Measurements from ENCODE around the gene PCDHGA8. TPM values are rescaled to one million over a fixed set of nuclear protein-coding genes. Genes with fewer than 3 reads are reported as not detected.
"Not testable (repeated sequence)": the region's sequence is repeated elsewhere in the genome, so short reads cannot be mapped to it uniquely, and the experiment has no call there.

The PCDHGA8 gene
- total RNA-seq, 1 experiment from 2014 or later: 0.32 TPM

GRCh38 chr5:141422742-141423291 is 30.4 kb downstream of the PCDHGA8 start:
- peaks cover 47% of the 10 kb centered on the region for H3K9me3 ChIP-seq (replicated peaks)
- no peak overlapping the region for H3K27ac ChIP-seq
- no peaks in the 10 kb centered on the region; the same call in 1 of the 2 replicates for H3K36me3 ChIP-seq
- no peaks in the 10 kb centered on the region for H3K27me3 ChIP-seq (replicated peaks)
- H3K4me1 ChIP-seq (replicated peaks): no peaks in the 10 kb centered on the region
- no peak overlapping the region for H3K4me3 ChIP-seq
- DNase-seq (ENCODE audit: low read depth in 1 of 2, low spot score in 2 of 2): no peak

- H3K9me3 ChIP-seq (replicated peaks): peaks cover 31% of the 10 kb centered on the region
- H3K27ac ChIP-seq: no peak overlapping the region
- no peak overlapping the region for H3K4me3 ChIP-seq
- no peak for DNase-seq (ENCODE audit: low read depth in 1 of 2, low spot score in 2 of 2)
- no peaks in the 10 kb centered on the region for H3K27me3 ChIP-seq (replicated peaks)
- H3K36me3 ChIP-seq: no peaks in the 10 kb centered on the region
- H3K4me1 ChIP-seq (replicated peaks): no peaks in the 10 kb centered on the region
Measured at GRCh38 chr5:141427783-141428426, 35.5 kb downstream of the PCDHGA8 start.

GRCh38 chr5:141430332-141431113 is 38.1 kb downstream of the PCDHGA8 start, which contains the start of gene PCDHGA12:
Gene PCDHGA12 (plus strand): TSS chr5:141430507. CDS start chr5:141430760, 253 bp downstream.
- H3K27ac ChIP-seq: no peak within 1 kb of the TSS
- H3K27me3 ChIP-seq (replicated peaks): no peaks in the 10 kb centered on the region
- H3K9me3 ChIP-seq (replicated peaks): peaks cover 29% of the 10 kb centered on the region
- no peak within 1 kb of the TSS for H3K4me3 ChIP-seq
- no peak for DNase-seq (ENCODE audit: low read depth in 1 of 2, low spot score in 2 of 2)
- H3K36me3 ChIP-seq: no peaks in the 10 kb centered on the region
- no peaks in the 10 kb centered on the region for H3K4me1 ChIP-seq (replicated peaks)

GRCh38 chr5:141431286-141431685 is 38.9 kb downstream of the PCDHGA8 start:
- no peak for DNase-seq (ENCODE audit: low read depth in 1 of 2, low spot score in 2 of 2)
- no peaks in the 10 kb centered on the region for H3K27me3 ChIP-seq (replicated peaks)
- no peaks in the 10 kb centered on the region for H3K4me1 ChIP-seq (replicated peaks)
- H3K27ac ChIP-seq: no peak overlapping the region
- no peaks in the 10 kb centered on the region for H3K36me3 ChIP-seq
- peaks cover 29% of the 10 kb centered on the region for H3K9me3 ChIP-seq (replicated peaks)
- no peak overlapping the region for H3K4me3 ChIP-seq

- not testable (repeated sequence) for H3K4me1 ChIP-seq (replicated peaks); H3K36me3 ChIP-seq; DNase-seq (ENCODE audit: low read depth in 1 of 2, low spot score in 2 of 2); H3K4me3 ChIP-seq; H3K27me3 ChIP-seq (replicated peaks); H3K27ac ChIP-seq
- peaks cover 26% of the 10 kb centered on the region for H3K9me3 ChIP-seq (replicated peaks)
Measured at GRCh38 chr5:141432308-141432707, 39.9 kb downstream of the PCDHGA8 start.

- not testable (repeated sequence) for H3K4me1 ChIP-seq (replicated peaks); H3K36me3 ChIP-seq; H3K4me3 ChIP-seq; H3K27ac ChIP-seq; H3K27me3 ChIP-seq (replicated peaks); DNase-seq (ENCODE audit: low read depth in 1 of 2, low spot score in 2 of 2)
- peaks cover 22% of the 10 kb centered on the region for H3K9me3 ChIP-seq (replicated peaks)
Measured at GRCh38 chr5:141432726-141433125, 40.3 kb downstream of the PCDHGA8 start.

GRCh38 chr5:141434006-141434405 is 41.6 kb downstream of the PCDHGA8 start:
- Histone ChIP-seq H3K36me3 (no peaks in the 10 kb centered on the region), H3K27me3 (replicated peaks) (no peaks in the 10 kb centered on the region), H3K4me3 (no peak overlapping the region), H3K4me1 (replicated peaks) (no peaks in the 10 kb centered on the region), H3K9me3 (replicated peaks) (peaks cover 19% of the 10 kb centered on the region), H3K27ac (no peak overlapping the region)
- DNase-seq (ENCODE audit: low read depth in 1 of 2, low spot score in 2 of 2): no peak

GRCh38 chr5:141437221-141437620 is 44.8 kb downstream of the PCDHGA8 start:
- DNase-seq (ENCODE audit: low read depth in 1 of 2, low spot score in 2 of 2): no peak

GRCh38 chr5:141439411-141440141 is 47.1 kb downstream of the PCDHGA8 start:
- no peak overlapping the region for H3K27ac ChIP-seq
- no peak for DNase-seq (ENCODE audit: low read depth in 1 of 2, low spot score in 2 of 2)

More at GRCh38 chr5:141437221-141437620, 44.8 kb downstream of the PCDHGA8 start:
- no peak overlapping the region for H3K27ac ChIP-seq
- no peak overlapping the region for H3K4me3 ChIP-seq
- peaks cover 9% of the 10 kb centered on the region for H3K9me3 ChIP-seq (replicated peaks)
- no peaks in the 10 kb centered on the region for H3K4me1 ChIP-seq (replicated peaks)
- no peaks in the 10 kb centered on the region for H3K27me3 ChIP-seq (replicated peaks)
- no peaks in the 10 kb centered on the region for H3K36me3 ChIP-seq

GRCh38 chr5:141440341-141440740 is 47.9 kb downstream of the PCDHGA8 start:
- H3K36me3 ChIP-seq: no peaks in the 10 kb centered on the region
- H3K4me3 ChIP-seq: no peak overlapping the region
- DNase-seq (ENCODE audit: low read depth in 1 of 2, low spot score in 2 of 2): no peak
- peaks cover 9% of the 10 kb centered on the region; the same call in 1 of the 2 replicates for H3K9me3 ChIP-seq (replicated peaks)
- H3K27me3 ChIP-seq (replicated peaks): no peaks in the 10 kb centered on the region
- no peaks in the 10 kb centered on the region for H3K4me1 ChIP-seq (replicated peaks)
- H3K27ac ChIP-seq: no peak overlapping the region

More at GRCh38 chr5:141439411-141440141, 47.1 kb downstream of the PCDHGA8 start:
- Histone ChIP-seq H3K4me1 (replicated peaks) (no peaks in the 10 kb centered on the region), H3K4me3 (no peak overlapping the region), H3K27me3 (replicated peaks) (no peaks in the 10 kb centered on the region), H3K36me3 (no peaks in the 10 kb centered on the region), H3K9me3 (replicated peaks) (peaks cover 9% of the 10 kb centered on the region; the same call in 1 of the 2 replicates)

GRCh38 chr5:141441571-141442170 is 49.2 kb downstream of the PCDHGA8 start:
- Histone ChIP-seq H3K36me3 (no peaks in the 10 kb centered on the region), H3K27ac (no peak overlapping the region)
- DNase-seq (ENCODE audit: low read depth in 1 of 2, low spot score in 2 of 2): no peak

More at GRCh38 chr5:141441571-141442170, 49.2 kb downstream of the PCDHGA8 start:
- H3K27me3 ChIP-seq (replicated peaks): no peaks in the 10 kb centered on the region
- peaks cover 9% of the 10 kb centered on the region; the same call in 1 of the 2 replicates for H3K9me3 ChIP-seq (replicated peaks)
- H3K4me3 ChIP-seq: no peak overlapping the region
- H3K4me1 ChIP-seq (replicated peaks): no peaks in the 10 kb centered on the region
